ENCODE data around the gene GALR2.

The GALR2 gene

GRCh38 chr17:76125922-76126321 is 51.3 kb downstream of the GALR2 start:
- no peak for DNase-seq (ENCODE audit: low read depth)

Measured in amniotic epithelial cell (primary cell).